ENCODE measurements around the gene RUNDC1.

GRCh38 chr17:43015579-43015978, 35.2 kb downstream of the RUNDC1 start:
- no peak for TF ChIP-seq CTCF (optimal IDR thresholded peaks at IDR 0.05 in 1 of 3, IDR thresholded peaks at IDR 0.05 in 1 of 3, conservative IDR thresholded peaks at IDR 0.05 in 1 of 3; ENCODE audit: extremely low read depth in 1 of 3, insufficient read depth in 2 of 3, low read length in 3 of 3)
- TF ChIP-seq EZH2 (IDR thresholded peaks at IDR 0.05; ENCODE audit: low read length): no peak

Data from keratinocyte (primary cell).